DLD1 (cell line): ENCODE results near the gene TMUB1.

ENCODE experiments used
- in situ Hi-C: cut with HindIII; loops from 2 replicates; pipeline ENCODE4 v1.10.0; 2017; ENCODE audit warnings: low sequenced_read_pairs

TMUB1 gene

GRCh38 chr7:151086802-151087244, 3.5 kb upstream of the TMUB1 start:
- in situ Hi-C loops, result no loop called here

GRCh38 chr7:151085691-151086620, 2.7 kb upstream of the TMUB1 start, which contains the start of gene AGAP3:
AGAP3 (plus strand) TSS chr7:151086475; CDS start chr7:151086742, 267 bp downstream.
- in situ Hi-C loops, result no loop called here

DNA sequence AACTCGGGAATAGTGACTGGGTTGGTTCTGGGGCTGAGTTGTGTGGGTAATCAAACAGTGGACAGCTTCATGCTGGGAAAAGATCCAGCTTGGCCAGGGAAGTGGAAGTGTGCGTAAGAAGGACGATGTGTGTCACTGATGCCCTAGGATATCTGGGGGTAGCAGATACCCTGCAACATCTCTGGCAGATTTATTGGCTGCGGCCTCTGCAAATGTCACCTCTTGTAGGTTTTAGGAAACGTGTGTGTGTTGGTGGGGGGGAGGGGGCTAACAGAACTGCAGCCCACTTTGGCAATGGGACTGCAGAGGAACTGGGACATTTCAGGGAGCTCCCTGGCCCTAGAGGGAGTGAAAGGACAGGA, 2.0 kb upstream of the TMUB1 start:
- in situ Hi-C loops, result no loop called here

- in situ Hi-C loops, result no loop called here
Observed at GRCh38 chr7:151083824-151084160, 499 bp upstream of the TMUB1 start.

DNA sequence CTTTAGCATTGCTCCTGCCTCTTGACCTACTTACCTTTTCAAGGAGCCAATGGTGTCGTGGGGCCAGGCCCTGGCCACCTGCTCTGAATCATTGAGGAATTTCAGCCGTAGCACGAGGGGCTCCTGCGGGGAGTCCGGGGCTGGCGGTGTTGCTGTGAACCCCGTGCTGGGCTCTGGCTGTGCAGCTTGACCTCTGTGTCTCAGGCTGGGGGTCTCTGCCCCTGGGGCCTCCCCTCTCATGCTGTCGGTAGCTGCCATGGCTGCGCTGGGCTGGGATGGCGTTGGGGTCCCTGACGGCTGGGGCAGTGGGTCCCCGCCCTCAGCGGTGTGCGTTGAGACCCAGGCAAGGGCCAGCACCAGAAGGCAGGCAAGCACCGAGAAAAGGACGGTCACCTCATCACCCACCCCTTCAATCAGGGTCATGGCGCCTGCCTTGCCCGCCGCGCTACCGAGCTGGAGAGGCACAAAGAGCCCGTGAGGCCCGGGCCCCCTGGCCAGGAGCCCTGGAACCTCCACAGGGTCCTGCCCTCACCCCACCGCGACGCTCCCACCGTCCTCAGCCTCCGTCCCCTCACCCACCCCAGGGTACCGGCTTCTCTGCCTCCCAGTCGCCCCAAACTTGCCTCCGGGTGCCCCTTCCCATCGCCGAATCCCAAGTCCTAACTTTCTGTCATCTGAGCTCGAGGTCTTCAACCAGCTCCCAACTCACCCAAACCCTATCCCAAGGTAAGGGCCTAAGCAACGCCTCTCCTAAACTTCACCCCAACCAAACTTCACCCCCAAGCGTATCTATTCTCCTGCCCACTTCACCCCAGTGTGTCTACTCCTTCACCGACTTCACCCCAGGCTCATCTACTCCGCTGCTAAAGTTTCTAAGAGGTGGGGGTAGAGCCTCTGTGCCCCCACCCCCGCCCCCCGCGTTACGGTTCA, 887 bp downstream of the TMUB1 start:
- in situ Hi-C loops, result no loop called here

DNA sequence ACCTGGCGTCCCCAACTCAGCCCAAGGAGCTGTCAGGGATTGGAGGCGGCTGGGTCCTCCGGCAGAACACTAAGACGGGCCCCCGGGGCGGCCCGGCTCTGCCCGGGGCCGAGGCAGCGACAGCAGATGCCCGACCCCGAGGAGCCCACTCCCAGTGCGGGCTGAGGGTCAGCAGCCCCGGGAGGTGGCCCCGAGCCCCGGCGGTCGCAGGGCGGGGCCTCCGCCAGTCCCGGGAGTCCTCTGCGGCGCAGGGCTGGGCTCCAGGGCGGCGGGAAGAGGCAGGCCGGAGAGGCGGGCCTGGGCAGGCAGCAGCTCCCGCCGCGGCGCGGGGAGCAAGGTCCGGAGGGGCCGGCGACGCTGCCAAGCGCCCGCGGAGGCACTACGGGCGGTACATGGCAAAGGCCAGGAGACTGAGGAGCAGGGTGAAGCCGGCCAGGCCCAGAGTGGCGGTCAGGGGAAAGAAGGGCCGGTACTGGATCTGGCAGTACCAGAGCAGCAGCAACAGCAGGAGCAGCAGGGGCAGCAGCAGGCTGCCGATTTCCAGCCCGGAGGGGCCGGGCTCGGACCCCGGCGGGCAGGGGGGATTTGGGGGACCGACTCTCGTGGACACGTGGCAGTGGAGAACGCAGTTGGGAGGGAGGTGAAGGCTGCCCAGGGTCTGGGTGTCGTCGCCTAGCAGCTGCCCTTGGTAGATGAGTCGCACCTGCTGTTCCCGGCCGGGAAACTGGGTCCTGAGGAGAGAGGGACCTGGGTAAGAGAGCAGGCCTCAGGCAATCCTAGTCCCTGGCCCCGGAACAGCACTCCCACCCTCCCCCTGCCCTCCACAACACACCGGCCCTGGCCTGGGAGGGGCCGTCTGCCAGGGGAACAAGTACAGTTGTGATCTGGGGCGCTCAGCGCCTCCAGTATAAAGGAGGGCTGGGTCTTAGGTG, 1.9 kb downstream of the TMUB1 start:
- in situ Hi-C loops, result no loop called here

DNA sequence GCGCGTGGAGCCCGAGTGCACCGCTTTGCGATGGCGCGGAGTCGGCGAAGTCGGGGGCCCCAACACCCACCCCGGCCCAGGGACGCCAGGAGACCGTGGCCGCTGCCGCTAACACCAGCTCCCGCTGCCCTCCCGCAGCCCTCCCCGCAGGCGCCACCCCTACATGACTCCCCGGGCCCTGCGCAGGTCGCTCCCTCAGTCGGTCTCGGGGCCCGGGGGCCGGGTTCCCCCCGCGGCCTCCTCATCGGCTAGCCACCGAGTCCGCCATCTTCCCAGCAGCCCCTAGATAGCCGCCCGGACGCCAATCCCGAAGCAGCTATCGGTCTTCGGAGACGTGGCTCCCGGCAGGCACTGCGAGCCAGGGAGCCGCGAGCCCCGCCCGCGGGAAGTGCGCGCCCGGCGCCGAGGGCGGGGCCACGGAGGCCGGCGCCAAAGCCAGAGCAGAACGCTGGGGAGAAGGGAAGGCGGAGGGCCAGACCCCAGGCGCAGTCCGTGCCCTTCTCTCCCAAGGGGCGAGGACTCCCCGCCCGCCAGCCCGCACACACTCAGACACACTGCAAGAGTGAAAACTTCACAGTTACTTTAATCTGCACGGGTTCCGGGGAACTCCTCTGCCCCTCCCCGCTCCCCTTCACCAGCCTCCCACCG, 2.6 kb downstream of the TMUB1 start, which contains the start of gene FASTK:
Gene FASTK, minus strand, starts transcription at position 288 of the 648 bp plus-strand sequence. Its CDS starts 43 bp downstream, at position 245.
- in situ Hi-C loops, result no loop called here

- in situ Hi-C loops, result no loop called here
Observed at GRCh38 chr7:151080067-151080521, 3.2 kb downstream of the TMUB1 start.

- in situ Hi-C loops, result no loop called here
Observed at GRCh38 chr7:151079199-151079910, 3.9 kb downstream of the TMUB1 start.

DNA sequence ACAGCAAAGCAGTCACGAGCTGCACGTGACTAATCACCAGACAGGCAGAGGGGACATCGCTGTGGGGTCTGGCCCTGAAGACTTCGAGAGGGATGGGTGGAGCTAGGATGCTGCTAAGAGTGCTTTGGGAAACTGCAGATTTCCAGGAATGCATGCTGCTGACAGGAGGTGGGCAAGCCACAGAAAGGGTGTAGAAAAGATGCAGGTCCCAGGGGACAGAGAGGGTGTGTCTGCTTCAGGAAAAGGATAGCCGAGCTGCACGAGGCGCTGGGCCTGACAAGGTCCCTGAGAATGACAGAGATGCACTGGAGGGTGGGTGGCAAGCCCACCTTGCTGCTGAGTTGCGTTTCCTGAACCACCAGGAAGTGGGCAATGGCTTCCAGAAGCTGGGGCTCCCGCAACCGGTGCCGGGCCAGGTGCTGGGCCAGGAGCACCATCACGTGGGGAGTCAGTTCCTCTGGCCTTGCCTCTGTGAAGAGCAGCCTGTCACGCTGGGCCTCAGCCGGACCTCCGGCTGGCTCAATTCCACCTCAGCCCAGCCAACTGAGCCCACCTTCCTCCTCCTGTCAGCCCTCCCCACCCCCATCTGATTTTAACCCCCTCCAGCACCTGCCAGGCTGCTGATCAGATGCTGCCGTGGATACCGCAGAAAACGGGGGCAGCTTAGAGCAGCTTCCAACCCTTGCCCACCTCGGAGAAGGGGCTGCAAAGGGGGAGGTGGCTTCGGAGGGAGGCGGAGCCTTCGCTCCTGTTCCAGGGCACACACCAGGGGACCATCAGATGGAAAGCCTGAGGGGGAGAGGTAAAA, 4.9 kb downstream of the TMUB1 start:
- in situ Hi-C loops, result no loop called here

- in situ Hi-C loops, result no loop called here
Observed at GRCh38 chr7:151077705-151078232, 5.5 kb downstream of the TMUB1 start.

- in situ Hi-C loops, result no loop called here
Observed at GRCh38 chr7:151076863-151077704, 6.2 kb downstream of the TMUB1 start.

DNA sequence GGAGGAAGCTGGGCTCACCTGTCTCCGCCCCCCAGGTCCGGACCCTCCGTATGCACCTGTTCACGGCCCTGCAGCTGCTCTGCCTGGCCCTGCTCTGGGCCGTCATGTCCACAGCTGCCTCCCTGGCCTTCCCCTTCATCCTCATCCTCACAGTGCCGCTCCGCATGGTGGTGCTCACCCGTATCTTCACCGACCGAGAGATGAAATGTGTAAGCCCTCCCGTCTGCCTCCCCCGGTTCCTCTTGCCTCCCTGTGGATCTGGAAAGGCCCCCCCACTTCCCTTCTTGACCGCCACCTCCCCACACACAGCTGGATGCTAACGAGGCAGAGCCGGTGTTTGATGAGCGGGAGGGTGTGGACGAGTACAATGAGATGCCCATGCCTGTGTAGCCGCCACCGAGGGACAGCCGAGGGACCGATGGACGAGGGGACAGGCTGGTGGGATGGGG, 7.3 kb downstream of the TMUB1 start:
- in situ Hi-C loops, result no loop called here

DNA sequence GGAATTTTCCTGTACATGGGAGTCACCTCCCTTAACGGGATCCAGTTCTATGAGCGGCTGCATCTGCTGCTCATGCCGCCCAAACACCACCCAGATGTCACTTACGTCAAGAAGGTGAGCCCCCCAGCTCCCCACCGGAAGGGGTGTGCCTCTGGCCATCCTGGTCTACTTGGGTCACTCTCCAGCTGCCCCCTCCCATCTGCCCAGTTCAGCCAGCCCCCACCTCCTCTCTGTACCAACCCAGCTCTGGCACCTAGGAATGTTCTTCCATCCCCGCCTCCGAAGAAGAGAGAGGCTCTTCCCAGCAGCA, 7.7 kb downstream of the TMUB1 start:
- in situ Hi-C loops, result no loop called here

- in situ Hi-C loops, result no loop called here
Observed at GRCh38 chr7:151074817-151075661, 8.3 kb downstream of the TMUB1 start.

DNA sequence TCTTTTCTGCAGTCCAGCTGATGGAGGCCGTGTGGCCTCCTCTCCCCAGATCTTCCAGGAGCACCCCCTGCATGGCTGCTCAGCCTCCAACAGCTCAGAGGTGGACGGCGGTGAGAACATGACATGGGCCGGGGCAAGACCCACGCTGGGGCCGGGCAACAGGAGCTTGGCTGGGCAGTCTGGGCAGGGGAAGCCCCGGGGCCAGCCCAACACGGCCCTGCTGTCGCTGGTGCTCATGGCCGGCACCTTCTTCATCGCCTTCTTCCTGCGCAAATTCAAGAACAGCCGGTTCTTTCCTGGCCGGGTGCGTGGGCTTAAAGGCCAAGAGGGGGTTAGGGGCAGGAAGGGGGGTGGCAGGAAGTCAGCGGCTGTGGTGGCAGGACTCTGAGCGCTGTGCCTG, 9.3 kb downstream of the TMUB1 start:
- in situ Hi-C loops, result no loop called here
